Right lung (tissue), 5 donors: ENCODE data around the gene SLCO1B3. TPM values are rescaled to one million over a fixed set of nuclear protein-coding genes. Genes with fewer than 3 reads are reported as not detected.

ENCODE experiments used
- DNase-seq, 2 donors: peaks; one replicate each; pipeline ENCODE4 v3.0.0-alpha.2; 2013
- polyA plus RNA-seq, 5 donors: library from polyadenylated mRNA; unstranded; fragments of 120-200 nt; gene quantifications; one replicate each; pipeline versions ENCODE4 v1.2.1 to v1.2.3, GENCODE V29; 2013; ENCODE audit warnings: inconsistent platforms in 1 of 5, low replicate concordance in 1 of 5; ENCODE audit not compliant: insufficient read length in 5 of 5, insufficient read depth in 1 of 5

Gene SLCO1B3
- polyA plus RNA-seq, 5 donors, result 0.63 TPM; not detected in 4

DNA sequence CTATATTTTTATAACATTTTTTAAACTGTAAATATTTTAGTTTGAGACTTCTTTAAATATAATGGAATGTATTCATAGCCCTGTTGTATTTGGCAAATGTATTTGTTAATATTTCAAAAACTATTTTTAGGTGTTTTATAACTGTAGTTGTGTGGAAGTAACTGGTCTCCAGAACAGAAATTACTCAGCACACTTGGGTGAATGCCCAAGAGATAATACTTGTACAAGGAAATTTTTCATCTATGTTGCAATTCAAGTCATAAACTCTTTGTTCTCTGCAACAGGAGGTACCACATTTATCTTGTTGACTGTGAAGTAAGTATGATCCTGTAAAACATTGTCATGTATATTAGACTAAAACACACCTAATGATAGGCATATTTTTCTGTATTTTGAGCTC is 72.8 kb downstream of the SLCO1B3 start:
- DNase-seq, result no peak

GRCh38 chr12:20885116-20885515 is 74.6 kb downstream of the SLCO1B3 start:
- no peak for DNase-seq

DNA sequence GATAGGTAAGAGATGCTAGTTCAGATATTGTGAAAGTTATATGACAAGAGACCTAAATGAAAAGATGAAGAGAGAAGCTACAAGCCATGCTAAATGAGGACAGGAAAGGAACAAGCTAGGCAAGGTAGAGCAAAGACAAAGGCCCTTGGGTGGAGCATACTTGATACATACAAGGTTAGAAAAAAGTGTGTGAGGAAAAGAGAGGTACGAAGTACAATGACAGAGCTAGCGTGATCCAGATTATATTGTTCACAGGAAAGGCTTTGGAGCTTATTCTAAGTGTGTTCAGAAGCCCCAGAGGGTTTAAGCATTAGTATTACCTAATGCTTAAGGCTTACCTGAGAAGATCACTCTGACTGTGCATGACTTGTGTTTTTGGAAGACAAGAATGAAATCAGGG is 75.0 kb downstream of the SLCO1B3 start:
- DNase-seq, result no peak

- no peak for DNase-seq
Observed at GRCh38 chr12:20917269-20917668, 106.8 kb downstream of the SLCO1B3 start.

- DNase-seq, result no peak
Observed at GRCh38 chr12:20917819-20918218, 107.3 kb downstream of the SLCO1B3 start.

DNA sequence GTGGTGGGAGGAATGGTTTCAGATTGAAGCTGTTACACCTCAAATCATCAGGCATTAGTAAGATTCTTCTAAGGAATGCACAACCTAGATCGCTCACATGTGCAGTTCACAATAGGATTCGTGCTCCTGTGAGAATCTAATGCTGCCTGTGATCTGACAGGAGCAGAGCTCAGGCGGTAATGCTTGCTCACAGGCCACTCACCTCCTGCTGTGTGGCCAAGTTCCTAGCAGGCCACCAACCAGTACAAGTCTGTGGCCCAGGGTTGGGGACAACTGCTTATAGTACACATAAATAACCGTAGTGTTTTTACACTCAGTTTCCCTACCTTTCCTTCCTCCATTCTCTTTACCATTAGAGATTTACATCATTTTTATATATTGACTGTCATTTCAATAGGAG is 121.4 kb downstream of the SLCO1B3 start:
- no peak for DNase-seq

GRCh38 chr12:20946732-20947131 is 136.2 kb downstream of the SLCO1B3 start:
- DNase-seq, result no peak

DNA sequence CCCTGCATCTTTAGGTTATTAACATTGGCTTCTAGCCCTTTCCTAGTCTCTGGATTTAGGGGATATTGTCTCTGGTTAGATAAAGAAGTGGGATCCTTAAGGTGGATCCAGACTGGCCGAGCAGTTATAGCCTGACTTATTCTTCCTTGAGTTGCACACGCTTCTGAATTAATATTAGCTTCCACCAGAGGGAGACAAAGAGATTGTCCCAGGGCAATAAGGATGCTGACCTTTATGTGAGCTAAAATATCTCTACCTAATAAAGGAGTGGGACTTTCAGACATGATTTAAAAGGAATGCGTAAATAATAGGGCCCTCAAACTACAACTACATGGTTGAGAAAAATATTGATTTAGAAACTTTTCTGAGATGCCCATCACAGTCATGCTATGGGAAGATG is 139.7 kb downstream of the SLCO1B3 start:
- DNase-seq, result no peak

DNA sequence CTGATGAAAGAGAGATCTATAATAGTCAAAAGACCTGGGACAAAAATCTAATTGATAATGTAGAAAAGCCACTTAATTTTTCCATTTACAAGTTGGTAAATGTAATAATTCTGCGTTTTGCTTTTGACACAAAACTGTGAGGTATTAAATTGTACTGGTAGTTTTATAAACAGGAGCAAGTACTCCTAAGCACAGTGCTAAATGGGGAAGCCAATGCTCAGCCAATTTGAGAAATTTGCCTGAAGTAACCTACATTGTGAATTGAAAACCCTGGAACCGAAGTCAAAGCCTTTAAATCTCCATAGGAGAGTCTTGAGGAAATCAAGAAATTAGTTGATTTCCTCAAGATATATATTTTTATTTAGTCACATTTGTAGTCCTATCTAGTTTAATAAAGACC is 152.8 kb downstream of the SLCO1B3 start:
- DNase-seq, result no peak

DNA sequence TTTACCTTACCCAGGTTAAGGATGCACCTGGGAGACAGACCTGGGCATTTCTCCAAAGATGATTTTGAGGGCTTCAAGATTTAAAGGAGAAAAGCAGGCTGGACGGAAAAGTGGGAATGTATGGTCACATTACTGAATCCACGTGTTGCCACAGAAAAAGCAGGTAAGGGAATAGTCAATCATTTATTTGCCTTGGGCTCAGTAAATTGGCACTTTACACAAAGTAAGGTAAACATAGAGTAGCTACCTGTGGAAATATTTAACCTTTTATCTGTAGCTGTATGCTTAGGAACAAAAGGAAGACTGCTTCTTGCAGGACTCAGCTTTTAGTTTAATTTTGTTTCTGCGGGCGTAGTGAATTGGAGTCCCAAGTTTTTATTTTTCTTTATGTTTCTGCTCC is 153.3 kb downstream of the SLCO1B3 start:
- no peak for DNase-seq

Other genes with a start within 250 kb of the SLCO1B3 start
- 1 to 10 TPM in 3 of 5 donors, under 1 TPM in 2; 0.59 to 2.5 (median 2.2) TPM for gene SLCO1C1, start 115.4 kb upstream of the SLCO1B3 start, polyA plus RNA-seq